ENCODE data around the gene CFD. TPM values are rescaled to one million over a fixed set of nuclear protein-coding genes. Genes with fewer than 3 reads are reported as not detected.

The CFD gene
- total RNA-seq, 2 experiments from 2014 or later = 0.35 TPM; not detected in 1

DNA sequence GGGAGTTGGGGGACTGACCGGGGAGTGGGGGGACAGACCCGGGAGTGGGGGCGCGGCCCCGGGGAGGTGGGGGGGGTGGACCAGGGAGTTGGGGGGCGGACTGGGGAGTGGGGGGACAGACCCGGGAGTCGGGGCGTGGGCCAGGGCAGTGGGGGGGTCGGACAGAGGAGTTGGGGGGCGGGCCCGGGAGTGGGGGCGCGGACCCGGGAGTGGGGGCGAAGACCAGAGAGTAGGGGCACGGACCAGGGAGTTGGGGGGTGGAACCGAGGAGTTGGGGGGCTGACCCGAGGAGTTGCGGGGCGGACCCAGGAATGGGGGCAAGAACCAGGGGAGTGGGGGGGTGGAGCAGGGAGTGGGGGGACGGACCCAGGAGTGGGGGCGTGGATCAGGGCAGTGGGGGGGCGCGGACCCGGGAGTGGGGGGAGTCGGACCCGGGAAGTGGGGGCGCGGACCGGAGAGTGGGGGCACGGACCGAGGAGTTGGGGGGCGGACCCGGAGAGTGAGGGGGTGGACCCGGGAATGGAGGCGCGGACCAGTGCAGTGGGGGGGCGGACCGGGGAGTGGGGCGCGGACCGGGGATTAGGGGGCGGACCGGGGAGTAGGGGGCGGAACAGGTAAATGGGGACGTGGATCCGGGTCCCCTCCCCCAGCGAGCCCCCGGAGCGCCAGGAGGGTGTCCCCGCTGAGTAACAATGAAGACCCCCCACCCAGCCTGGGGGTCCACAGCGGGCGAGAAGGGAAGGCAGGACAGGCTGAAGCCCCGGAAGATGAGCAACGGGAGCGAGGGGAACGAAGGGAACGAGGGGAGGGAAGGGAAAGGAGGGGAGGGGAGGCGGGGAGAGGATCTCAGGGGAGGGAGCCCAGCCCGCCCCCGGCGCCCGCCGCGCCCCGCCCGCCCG lies 53.0 kb downstream of the CFD start:
- DNase-seq (ENCODE audit: low spot score) = no peak
- Histone ChIP-seq H3K4me3 (ENCODE audit: low read depth, low read length, poor library complexity, severe bottlenecking) (peak overlapping the region; percentile 100), H3K36me3 (ENCODE audit: insufficient read depth, low read length) (peaks cover 6% of the 10 kb centered on the region), H4K20me1 (ENCODE audit: insufficient read depth, low read length) (no peaks in the 10 kb centered on the region), H3K27ac (ENCODE audit: low read depth, low read length, poor library complexity, severe bottlenecking) (peak overlapping the region; percentile 56), H3K79me2 (ENCODE audit: insufficient read depth, low read depth, low read length) (peaks cover 33% of the 10 kb centered on the region; the same call in 1 of the 2 replicates), H3K4me2 (ENCODE audit: low read length) (peak overlapping the region; percentile 80), H3K9me2 (ENCODE audit: insufficient read depth, low read length) (no peaks in the 10 kb centered on the region), H3K9me3 (ENCODE audit: low read length) (no peaks in the 10 kb centered on the region), H2AFZ (ENCODE audit: low read length) (no peak overlapping the region; the same call in 1 of the 2 replicates), H3K4me1 (ENCODE audit: insufficient read depth, low read length, poor library complexity, severe bottlenecking) (peaks cover 35% of the 10 kb centered on the region)
- TF ChIP-seq CTCF (conservative IDR thresholded peaks at IDR 0.05; ENCODE audit: low read length) (no peak), EZH2phosphoT487 (IDR thresholded peaks at IDR 0.05; ENCODE audit: borderline replicate concordance, low read depth, low read length) (no peak)
- ChIA-PET POLR2A (no interaction called here), CTCF (ENCODE audit: unreplicated experiment) (no interaction called here)
- BruUV-seq (replicated peaks) = no TSS peak
- intact Hi-C loops (cut with micrococcal nuclease; ENCODE audit: unreplicated experiment) = no loop called here

Small RNAs within 50 kb of the gene (microRNA-seq; reads per million reads assigned to microRNA genes)
- gene MIR3187 (ENCODE audit: borderline replicate concordance) = 204 reads per million, percentile 67 among the genes with 10 or more reads in this experiment

Small RNAs within 50 kb of the gene (small RNA-seq; reads per million reads assigned to genes)
- gene MIR3187 = not detected
- 0.16 reads per million for gene RNU6-9

Other genes starting within 250 kb of the CFD start
- 50.0 and 65.5 TPM in 2 replicates for gene POLRMT, start 226.1 kb upstream of the CFD start, total RNA-seq (2014; rRNA removed; shearing (Covaris generic))
- gene POLRMT, start 226.1 kb upstream of the CFD start, total RNA-seq (2022) = 70.7 and 74.6 TPM in 2 replicates
- 0.21 TPM in 1 of 2 replicates, not detected in the other for gene FGF22, start 219.8 kb upstream of the CFD start, total RNA-seq (2014; rRNA removed; shearing (Covaris generic))
- gene FGF22, start 219.8 kb upstream of the CFD start, total RNA-seq (2022) = 0.48 and 0.53 TPM in 2 replicates
- 85.8 and 98.6 TPM in 2 replicates for gene RNF126, start 196.4 kb upstream of the CFD start, total RNA-seq (2014; rRNA removed; shearing (Covaris generic))
- 104 and 106 TPM in 2 replicates for gene RNF126, start 196.4 kb upstream of the CFD start, total RNA-seq (2022)
- gene FSTL3, start 183.3 kb upstream of the CFD start, total RNA-seq (2014; rRNA removed; shearing (Covaris generic)) = 3.4 and 5.7 TPM in 2 replicates
- gene FSTL3, start 183.3 kb upstream of the CFD start, total RNA-seq (2022) = 6.5 and 7.3 TPM in 2 replicates
- not detected in 2 replicates for gene PRSS57, start 164.2 kb upstream of the CFD start, total RNA-seq (2014; rRNA removed; shearing (Covaris generic))
- gene PRSS57, start 164.2 kb upstream of the CFD start, total RNA-seq (2022) = not detected in 2 replicates
- 1.4 TPM in 1 of 2 replicates, not detected in the other for gene PALM, start 150.7 kb upstream of the CFD start, total RNA-seq (2014; rRNA removed; shearing (Covaris generic))
- gene PALM, start 150.7 kb upstream of the CFD start, total RNA-seq (2022) = 0.42 and 1.2 TPM in 2 replicates
- gene MISP, start 108.6 kb upstream of the CFD start, total RNA-seq (2014; rRNA removed; shearing (Covaris generic)) = not detected in 2 replicates
- gene MISP, start 108.6 kb upstream of the CFD start, total RNA-seq (2022) = 0.23 TPM in 1 of 2 replicates, not detected in the other
- gene PTBP1, start 62.2 kb upstream of the CFD start, total RNA-seq (2014; rRNA removed; shearing (Covaris generic)) = 284 and 315 TPM in 2 replicates
- 468 and 479 TPM in 2 replicates for gene PTBP1, start 62.2 kb upstream of the CFD start, total RNA-seq (2022)
- not detected in 2 replicates for gene PLPPR3, start 37.7 kb upstream of the CFD start, total RNA-seq (2014; rRNA removed; shearing (Covaris generic))
- not detected in 2 replicates for gene PLPPR3, start 37.7 kb upstream of the CFD start, total RNA-seq (2022)
- not detected in 2 replicates for gene AZU1, start 31.8 kb upstream of the CFD start, total RNA-seq (2014; rRNA removed; shearing (Covaris generic))
- gene AZU1, start 31.8 kb upstream of the CFD start, total RNA-seq (2022) = not detected in 2 replicates
- not detected in 2 replicates for gene PRTN3, start 18.7 kb upstream of the CFD start, total RNA-seq (2014; rRNA removed; shearing (Covaris generic))
- not detected in 2 replicates for gene PRTN3, start 18.7 kb upstream of the CFD start, total RNA-seq (2022)
- gene ELANE, start 7.4 kb upstream of the CFD start, total RNA-seq (2014; rRNA removed; shearing (Covaris generic)) = not detected in 2 replicates
- gene ELANE, start 7.4 kb upstream of the CFD start, total RNA-seq (2022) = not detected in 2 replicates
- gene MED16, start 33.5 kb downstream of the CFD start, total RNA-seq (2014; rRNA removed; shearing (Covaris generic)) = 12.9 and 19.1 TPM in 2 replicates
- gene MED16, start 33.5 kb downstream of the CFD start, total RNA-seq (2022) = 54.3 and 61.4 TPM in 2 replicates
- gene RNU6-9, start 33.8 kb downstream of the CFD start, total RNA-seq (2014; rRNA removed; shearing (Covaris generic)) = not detected in 2 replicates
- gene RNU6-9, start 33.8 kb downstream of the CFD start, total RNA-seq (2022) = not detected in 2 replicates
- gene R3HDM4, start 53.6 kb downstream of the CFD start, total RNA-seq (2014; rRNA removed; shearing (Covaris generic)) = 39.5 and 43.5 TPM in 2 replicates
- gene R3HDM4, start 53.6 kb downstream of the CFD start, total RNA-seq (2022) = 64.9 and 75.2 TPM in 2 replicates
- gene KISS1R, start 57.7 kb downstream of the CFD start, total RNA-seq (2014; rRNA removed; shearing (Covaris generic)) = not detected in 2 replicates
- gene KISS1R, start 57.7 kb downstream of the CFD start, total RNA-seq (2022) = not detected in 2 replicates
- gene ARID3A, start 66.4 kb downstream of the CFD start, total RNA-seq (2014; rRNA removed; shearing (Covaris generic)) = 7.9 and 9.9 TPM in 2 replicates
- gene ARID3A, start 66.4 kb downstream of the CFD start, total RNA-seq (2022) = 21.6 and 23.5 TPM in 2 replicates
- gene WDR18, start 124.7 kb downstream of the CFD start, total RNA-seq (2014; rRNA removed; shearing (Covaris generic)) = 61.6 and 74.7 TPM in 2 replicates
- 38.4 and 51.4 TPM in 2 replicates for gene WDR18, start 124.7 kb downstream of the CFD start, total RNA-seq (2022)
- 0.05 TPM in 1 of 2 replicates, not detected in the other for gene GRIN3B, start 140.8 kb downstream of the CFD start, total RNA-seq (2014; rRNA removed; shearing (Covaris generic))
- gene GRIN3B, start 140.8 kb downstream of the CFD start, total RNA-seq (2022) = not detected in 2 replicates
- 131 and 169 TPM in 2 replicates for gene TMEM259, start 161.5 kb downstream of the CFD start, total RNA-seq (2014; rRNA removed; shearing (Covaris generic))
- gene TMEM259, start 161.5 kb downstream of the CFD start, total RNA-seq (2022) = 195 and 204 TPM in 2 replicates
- not detected in 2 replicates for gene RNU6-2, start 161.9 kb downstream of the CFD start, total RNA-seq (2014; rRNA removed; shearing (Covaris generic))
- not detected in 2 replicates for gene RNU6-2, start 161.9 kb downstream of the CFD start, total RNA-seq (2022)
- gene CNN2, start 166.9 kb downstream of the CFD start, total RNA-seq (2014; rRNA removed; shearing (Covaris generic)) = 51.5 and 73.7 TPM in 2 replicates
- 126 and 127 TPM in 2 replicates for gene CNN2, start 166.9 kb downstream of the CFD start, total RNA-seq (2022)
- gene ABCA7, start 180.4 kb downstream of the CFD start, total RNA-seq (2014; rRNA removed; shearing (Covaris generic)) = 22.5 and 43.3 TPM in 2 replicates
- gene ABCA7, start 180.4 kb downstream of the CFD start, total RNA-seq (2022) = 66.6 and 74.4 TPM in 2 replicates
- 132 and 135 TPM in 2 replicates for gene ARHGAP45, start 207.5 kb downstream of the CFD start, total RNA-seq (2014; rRNA removed; shearing (Covaris generic))
- gene ARHGAP45, start 207.5 kb downstream of the CFD start, total RNA-seq (2022) = 138 and 143 TPM in 2 replicates
- gene POLR2E, start 235.7 kb downstream of the CFD start, total RNA-seq (2014; rRNA removed; shearing (Covaris generic)) = 153 and 165 TPM in 2 replicates
- gene POLR2E, start 235.7 kb downstream of the CFD start, total RNA-seq (2022) = 160 and 193 TPM in 2 replicates
- 184 and 203 TPM in 2 replicates for gene GPX4, start 244.3 kb downstream of the CFD start, total RNA-seq (2014; rRNA removed; shearing (Covaris generic))
- gene GPX4, start 244.3 kb downstream of the CFD start, total RNA-seq (2022) = 148 and 156 TPM in 2 replicates